HEK293 (cell line): ENCODE data around the gene C1QL4.
A peak's percentile ranks its signal among the peaks of the same experiment; 100 is the strongest.

ENCODE experiments used
- CTCF ChIA-PET: fragments of 350-600 bp; formaldehyde crosslinking; extraction: SDS; loops from one replicate; lab custom pipeline; 2021; ENCODE audit warnings: antibody characterized with exemption; lab: Yijun Ruan, JAX
- POLR2A ChIA-PET: fragments of 300-600 bp; formaldehyde crosslinking; extraction: SDS; loops from one replicate; lab custom pipeline; 2020; ENCODE audit warnings: antibody characterized with exemption, inconsistent platforms; lab: Yijun Ruan, JAX
- H3K27ac ChIP-seq: fragments of 200-500 bp; sonication (Bioruptor generic); 2 replicates; pipeline ENCODE4 v1.5.1; 2014; ENCODE audit warnings: low read depth, low read length, control low read depth, inconsistent platforms; ENCODE audit errors: extremely low read depth
- H3K36me3 ChIP-seq, 2 experiments: fragments of 200-500 bp in 1 of 2; sonication (Bioruptor generic) in 1 of 2; 1 replicate in 1 of 2; 2 replicates in 1 of 2; pipeline ENCODE4 v1.5.1; 2014 to 2017; ENCODE audit warnings: inconsistent platforms in 2 of 2, low read length in 2 of 2; ENCODE audit not compliant: control insufficient read depth in 2 of 2, insufficient read depth in 1 of 2
- H3K4me1 ChIP-seq: fragments of 200-500 bp; sonication (Bioruptor generic); 2 replicates; pipeline ENCODE4 v1.5.1; 2014; ENCODE audit warnings: mild to moderate bottlenecking, low read length, inconsistent platforms; ENCODE audit not compliant: control insufficient read depth, insufficient read depth
- H3K4me3 ChIP-seq: 2 replicates; pipeline ENCODE4 v1.5.1; 2011; ENCODE audit warnings: low read depth, mild to moderate bottlenecking, control low read depth, low read length, moderate library complexity
- H3K9me3 ChIP-seq: fragments of 200-500 bp; sonication (Bioruptor generic); 2 replicates; pipeline ENCODE4 v1.5.1; 2014; ENCODE audit warnings: low read depth, low read length, inconsistent platforms; ENCODE audit not compliant: control insufficient read depth, insufficient read depth
- GLIS1 ChIP-seq: fragments of 450-650 bp; formaldehyde crosslinking; IDR thresholded peaks from 2 replicates; pipeline ENCODE4 v1.5.1; 2016; ENCODE audit warnings: missing biosample characterization, missing genetic modification characterization
- GLIS2 ChIP-seq: fragments of 450-650 bp; formaldehyde crosslinking; IDR thresholded peaks from 2 replicates; pipeline ENCODE4 v1.5.1; 2016; ENCODE audit warnings: missing biosample characterization, missing genetic modification characterization
- TCF7L2 ChIP-seq: IDR thresholded peaks from 2 replicates; pipeline ENCODE4 v1.6.1; 2011; ENCODE audit warnings: low read depth, mild to moderate bottlenecking, inconsistent platforms, low read length, moderate library complexity, borderline replicate concordance
- ZBTB17 ChIP-seq: fragments of 450-650 bp; formaldehyde crosslinking; IDR thresholded peaks from 2 replicates; pipeline ENCODE4 v1.5.1; 2016; ENCODE audit warnings: missing biosample characterization, missing genetic modification characterization
- ZFP37 ChIP-seq: fragments of 450-650 bp; formaldehyde crosslinking; IDR thresholded peaks from 2 replicates; pipeline ENCODE4 v1.5.1; 2016; ENCODE audit warnings: missing biosample characterization, missing genetic modification characterization
- ZNF10 ChIP-seq: fragments of 450-650 bp; formaldehyde crosslinking; IDR thresholded peaks from 2 replicates; pipeline ENCODE4 v1.5.1; 2017; ENCODE audit warnings: missing biosample characterization, missing genetic modification characterization
- ZNF133 ChIP-seq: fragments of 450-650 bp; formaldehyde crosslinking; IDR thresholded peaks from 2 replicates; pipeline ENCODE4 v1.5.1; 2016; ENCODE audit warnings: missing biosample characterization, missing genetic modification characterization
- ZNF221 ChIP-seq: fragments of 450-650 bp; formaldehyde crosslinking; IDR thresholded peaks from 2 replicates; pipeline ENCODE4 v1.5.1; 2017; ENCODE audit warnings: missing biosample characterization, missing genetic modification characterization, borderline replicate concordance
- ZNF24 ChIP-seq: fragments of 450-650 bp; formaldehyde crosslinking; IDR thresholded peaks from 2 replicates; pipeline ENCODE4 v1.5.1; 2016; ENCODE audit warnings: missing biosample characterization, missing genetic modification characterization
- ZNF292 ChIP-seq: fragments of 450-650 bp; formaldehyde crosslinking; IDR thresholded peaks from 2 replicates; pipeline ENCODE4 v1.5.1; 2016; ENCODE audit warnings: low read depth, missing biosample characterization, missing genetic modification characterization, borderline replicate concordance
- ZNF335 ChIP-seq: fragments of 450-650 bp; formaldehyde crosslinking; conservative IDR thresholded peaks from 2 replicates; pipeline ENCODE4 v1.5.1; 2016; ENCODE audit warnings: missing biosample characterization, missing genetic modification characterization
- ZNF366 ChIP-seq: fragments of 450-650 bp; formaldehyde crosslinking; conservative IDR thresholded peaks from 2 replicates; pipeline ENCODE4 v1.5.1; 2016; ENCODE audit warnings: missing biosample characterization, missing genetic modification characterization
- ZNF394 ChIP-seq: fragments of 450-650 bp; formaldehyde crosslinking; IDR thresholded peaks from 2 replicates; pipeline ENCODE4 v1.5.1; 2016; ENCODE audit warnings: missing biosample characterization, missing genetic modification characterization, mild to moderate bottlenecking, moderate library complexity, borderline replicate concordance
- ZNF510 ChIP-seq: fragments of 450-650 bp; formaldehyde crosslinking; IDR thresholded peaks from 2 replicates; pipeline ENCODE4 v1.5.1; 2018; ENCODE audit warnings: mild to moderate bottlenecking, missing genetic modification characterization, missing biosample characterization; ENCODE audit not compliant: insufficient replicate concordance
- ZNF561 ChIP-seq: fragments of 450-650 bp; IDR thresholded peaks from 2 replicates; pipeline ENCODE4 v1.5.1; 2018; ENCODE audit warnings: missing biosample characterization, missing genetic modification characterization, borderline replicate concordance
- ZNF596 ChIP-seq: fragments of 450-650 bp; IDR thresholded peaks from 2 replicates; pipeline ENCODE4 v1.5.0; 2018; ENCODE audit warnings: missing biosample characterization, mild to moderate bottlenecking, missing genetic modification characterization, moderate library complexity
- ZNF629 ChIP-seq: fragments of 450-650 bp; formaldehyde crosslinking; IDR thresholded peaks from 2 replicates; pipeline ENCODE4 v1.5.1; 2017; ENCODE audit warnings: missing biosample characterization, missing genetic modification characterization
- ZNF777 ChIP-seq: fragments of 450-650 bp; formaldehyde crosslinking; IDR thresholded peaks from 2 replicates; pipeline ENCODE4 v1.5.1; 2017; ENCODE audit warnings: missing biosample characterization, missing genetic modification characterization, borderline replicate concordance
- ZNF843 ChIP-seq: fragments of 450-650 bp; formaldehyde crosslinking; IDR thresholded peaks from 2 replicates; pipeline ENCODE4 v1.5.1; 2016; ENCODE audit warnings: missing biosample characterization, missing genetic modification characterization
- TF ChIP-seq, protein P1 (sequence below): fragments of 450-650 bp; formaldehyde crosslinking; IDR thresholded peaks from 2 replicates; pipeline ENCODE4 v1.5.1; 2016; ENCODE audit warnings: missing biosample characterization, missing genetic modification characterization
- TF ChIP-seq, protein P2 (sequence below): fragments of 450-650 bp; formaldehyde crosslinking; IDR thresholded peaks from 2 replicates; pipeline ENCODE4 v1.5.1; 2017; ENCODE audit warnings: missing biosample characterization, missing genetic modification characterization
- TF ChIP-seq, protein P3 (sequence below): fragments of 450-650 bp; formaldehyde crosslinking; IDR thresholded peaks from 2 replicates; pipeline ENCODE4 v1.5.1; 2016; ENCODE audit warnings: missing biosample characterization, missing genetic modification characterization, borderline replicate concordance
- TF ChIP-seq, protein P4 (sequence below): fragments of 450-650 bp; formaldehyde crosslinking; IDR thresholded peaks from 2 replicates; pipeline ENCODE4 v1.5.1; 2016; ENCODE audit warnings: missing biosample characterization, missing genetic modification characterization, borderline replicate concordance

C1QL4 gene

DNA sequence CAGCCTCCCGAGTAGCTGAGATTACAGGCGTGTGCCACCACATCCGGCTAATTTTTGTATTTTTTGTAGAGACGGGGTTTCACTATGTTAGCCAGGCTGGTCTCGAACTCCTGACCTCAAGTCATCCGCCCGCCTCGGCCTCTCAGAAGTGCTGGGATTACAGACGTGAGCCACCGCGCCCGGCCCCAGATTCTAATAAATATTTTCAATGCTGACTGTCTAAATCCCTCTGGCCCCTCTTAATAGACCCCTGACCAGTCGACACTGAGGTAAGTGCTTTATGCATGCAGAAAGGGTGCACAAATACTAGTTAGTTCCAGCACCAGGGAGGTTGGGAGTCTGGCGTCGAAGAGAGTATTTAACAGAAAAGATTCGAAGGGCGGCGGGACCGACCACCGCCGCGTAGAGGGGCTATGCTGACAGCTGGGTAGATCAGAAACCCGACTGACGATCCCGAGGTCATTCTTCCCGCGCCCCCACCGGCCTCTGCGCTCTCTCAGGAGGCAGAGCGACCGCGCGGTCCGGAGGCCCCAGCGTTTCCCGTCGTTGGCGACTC is 29.2 kb upstream of the C1QL4 start:
- no peak for TF ChIP-seq ZNF510 (tag by site-specific recombination)
- peak; percentile 55; the same call in 1 of the 2 replicates for TF ChIP-seq GLIS2 (tag by site-specific recombination)
- TF ChIP-seq ZBTB17 (tag by site-specific recombination) = 0 out of 2 replicates have a peak, but pooled peaks have one; percentile 64
- TF ChIP-seq ZNF596 (tag by site-specific recombination) = 0 out of 2 replicates have a peak, but pooled peaks have one; percentile 31
- TF ChIP-seq ZNF221 (tag by site-specific recombination) = no peak
- 0 out of 2 replicates have a peak, but pooled peaks have one; percentile 22 for TF ChIP-seq ZNF561 (tag by site-specific recombination)
- peak; percentile 46; the same call in 1 of the 2 replicates for TF ChIP-seq ZNF777 (tag by site-specific recombination)
- peak overlapping the region; percentile 99 for H3K27ac ChIP-seq
- CTCF ChIA-PET = interaction anchor here (0.6 to 11.9 kb wide), 13 partner anchors 8 to 673 kb away, joined by 3 to 517 read pairs (median 4); partner anchors contain the start of gene DNAJC22
- peak overlapping the region; percentile 97 for H3K4me3 ChIP-seq
- H3K36me3 ChIP-seq = no peaks in the 10 kb centered on the region
- POLR2A ChIA-PET = interaction anchor here (0.5 to 2.7 kb wide), 35 partner anchors 8 to 263 kb away, joined by 3 to 24 read pairs (median 6); partner anchors contain the start of genes DNAJC22, PRPF40B, PRPH and TROAP
- peaks cover 9% of the 10 kb centered on the region for H3K4me1 ChIP-seq
- no peaks in the 10 kb centered on the region for H3K9me3 ChIP-seq

DNA sequence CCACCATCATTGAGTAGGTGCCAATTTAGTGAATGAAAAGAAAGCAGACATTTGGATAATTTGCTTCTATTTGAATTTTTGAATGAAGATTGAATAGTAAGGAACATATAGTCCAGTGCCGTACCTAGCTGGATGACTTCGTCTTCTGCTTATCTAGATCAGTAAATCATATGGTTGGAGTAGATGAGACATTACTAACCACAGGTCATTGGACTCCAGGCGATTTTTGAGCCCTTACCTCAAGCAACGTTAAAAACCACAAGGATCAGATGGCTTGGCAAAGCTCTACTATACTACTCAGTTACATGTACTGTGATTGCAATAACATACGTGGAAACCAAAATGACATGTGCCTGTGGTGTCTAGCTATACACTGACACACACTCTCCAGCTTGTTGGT is 28.6 kb upstream of the C1QL4 start:
- CTCF ChIA-PET = interaction anchor here (0.6 to 11.9 kb wide), 8 partner anchors 8 to 218 kb away, joined by 3 to 517 read pairs (median 8); partner anchors contain the start of gene DNAJC22
- Histone ChIP-seq H3K27ac (no peak overlapping the region), H3K9me3 (no peaks in the 10 kb centered on the region), H3K4me1 (peaks cover 9% of the 10 kb centered on the region), H3K4me3 (no peak overlapping the region), H3K36me3 (no peaks in the 10 kb centered on the region)
- POLR2A ChIA-PET = interaction anchor here (0.8 to 2.7 kb wide), 10 partner anchors 9 to 215 kb away, joined by 3 to 24 read pairs (median 7); partner anchors contain the start of genes DNAJC22, PRPH and TROAP
- TF ChIP-seq ZNF366 (peak; percentile 59; the same call in 1 of the 2 replicates), TCF7L2 (no peak), ZNF24 (0 out of 2 replicates have a peak, but pooled peaks have one; percentile 10), ZNF292 (tag by site-specific recombination) (no peak), ZFP37 (peak; percentile 58; the same call in 1 of the 2 replicates), ZNF629 (tag by site-specific recombination) (peak; percentile 62; the same call in 1 of the 2 replicates), ZNF394 (tag by site-specific recombination) (0 out of 2 replicates have a peak, but pooled peaks have one; percentile 21), GLIS1 (tag by site-specific recombination) (peak; percentile 71), ZNF10 (tag by site-specific recombination) (0 out of 2 replicates have a peak, but pooled peaks have one; percentile 43), ZNF561 (tag by site-specific recombination) (no peak), ZNF133 (tag by site-specific recombination) (no peak), ZNF335 (tag by site-specific recombination) (no peak), ZNF843 (tag by site-specific recombination) (peak; percentile 34; the same call in 1 of the 2 replicates)
- TF ChIP-seq, protein P1, sequence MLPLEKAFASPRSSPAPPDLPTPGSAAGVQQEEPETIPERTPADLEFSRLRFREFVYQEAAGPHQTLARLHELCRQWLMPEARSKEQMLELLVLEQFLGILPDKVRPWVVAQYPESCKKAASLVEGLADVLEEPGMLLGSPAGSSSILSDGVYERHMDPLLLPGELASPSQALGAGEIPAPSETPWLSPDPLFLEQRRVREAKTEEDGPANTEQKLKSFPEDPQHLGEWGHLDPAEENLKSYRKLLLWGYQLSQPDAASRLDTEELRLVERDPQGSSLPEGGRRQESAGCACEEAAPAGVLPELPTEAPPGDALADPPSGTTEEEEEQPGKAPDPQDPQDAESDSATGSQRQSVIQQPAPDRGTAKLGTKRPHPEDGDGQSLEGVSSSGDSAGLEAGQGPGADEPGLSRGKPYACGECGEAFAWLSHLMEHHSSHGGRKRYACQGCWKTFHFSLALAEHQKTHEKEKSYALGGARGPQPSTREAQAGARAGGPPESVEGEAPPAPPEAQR (tag by site-specific recombination) = no peak
- TF ChIP-seq, protein P2, sequence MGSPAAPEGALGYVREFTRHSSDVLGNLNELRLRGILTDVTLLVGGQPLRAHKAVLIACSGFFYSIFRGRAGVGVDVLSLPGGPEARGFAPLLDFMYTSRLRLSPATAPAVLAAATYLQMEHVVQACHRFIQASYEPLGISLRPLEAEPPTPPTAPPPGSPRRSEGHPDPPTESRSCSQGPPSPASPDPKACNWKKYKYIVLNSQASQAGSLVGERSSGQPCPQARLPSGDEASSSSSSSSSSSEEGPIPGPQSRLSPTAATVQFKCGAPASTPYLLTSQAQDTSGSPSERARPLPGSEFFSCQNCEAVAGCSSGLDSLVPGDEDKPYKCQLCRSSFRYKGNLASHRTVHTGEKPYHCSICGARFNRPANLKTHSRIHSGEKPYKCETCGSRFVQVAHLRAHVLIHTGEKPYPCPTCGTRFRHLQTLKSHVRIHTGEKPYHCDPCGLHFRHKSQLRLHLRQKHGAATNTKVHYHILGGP = no peak
- TF ChIP-seq, protein P3, sequence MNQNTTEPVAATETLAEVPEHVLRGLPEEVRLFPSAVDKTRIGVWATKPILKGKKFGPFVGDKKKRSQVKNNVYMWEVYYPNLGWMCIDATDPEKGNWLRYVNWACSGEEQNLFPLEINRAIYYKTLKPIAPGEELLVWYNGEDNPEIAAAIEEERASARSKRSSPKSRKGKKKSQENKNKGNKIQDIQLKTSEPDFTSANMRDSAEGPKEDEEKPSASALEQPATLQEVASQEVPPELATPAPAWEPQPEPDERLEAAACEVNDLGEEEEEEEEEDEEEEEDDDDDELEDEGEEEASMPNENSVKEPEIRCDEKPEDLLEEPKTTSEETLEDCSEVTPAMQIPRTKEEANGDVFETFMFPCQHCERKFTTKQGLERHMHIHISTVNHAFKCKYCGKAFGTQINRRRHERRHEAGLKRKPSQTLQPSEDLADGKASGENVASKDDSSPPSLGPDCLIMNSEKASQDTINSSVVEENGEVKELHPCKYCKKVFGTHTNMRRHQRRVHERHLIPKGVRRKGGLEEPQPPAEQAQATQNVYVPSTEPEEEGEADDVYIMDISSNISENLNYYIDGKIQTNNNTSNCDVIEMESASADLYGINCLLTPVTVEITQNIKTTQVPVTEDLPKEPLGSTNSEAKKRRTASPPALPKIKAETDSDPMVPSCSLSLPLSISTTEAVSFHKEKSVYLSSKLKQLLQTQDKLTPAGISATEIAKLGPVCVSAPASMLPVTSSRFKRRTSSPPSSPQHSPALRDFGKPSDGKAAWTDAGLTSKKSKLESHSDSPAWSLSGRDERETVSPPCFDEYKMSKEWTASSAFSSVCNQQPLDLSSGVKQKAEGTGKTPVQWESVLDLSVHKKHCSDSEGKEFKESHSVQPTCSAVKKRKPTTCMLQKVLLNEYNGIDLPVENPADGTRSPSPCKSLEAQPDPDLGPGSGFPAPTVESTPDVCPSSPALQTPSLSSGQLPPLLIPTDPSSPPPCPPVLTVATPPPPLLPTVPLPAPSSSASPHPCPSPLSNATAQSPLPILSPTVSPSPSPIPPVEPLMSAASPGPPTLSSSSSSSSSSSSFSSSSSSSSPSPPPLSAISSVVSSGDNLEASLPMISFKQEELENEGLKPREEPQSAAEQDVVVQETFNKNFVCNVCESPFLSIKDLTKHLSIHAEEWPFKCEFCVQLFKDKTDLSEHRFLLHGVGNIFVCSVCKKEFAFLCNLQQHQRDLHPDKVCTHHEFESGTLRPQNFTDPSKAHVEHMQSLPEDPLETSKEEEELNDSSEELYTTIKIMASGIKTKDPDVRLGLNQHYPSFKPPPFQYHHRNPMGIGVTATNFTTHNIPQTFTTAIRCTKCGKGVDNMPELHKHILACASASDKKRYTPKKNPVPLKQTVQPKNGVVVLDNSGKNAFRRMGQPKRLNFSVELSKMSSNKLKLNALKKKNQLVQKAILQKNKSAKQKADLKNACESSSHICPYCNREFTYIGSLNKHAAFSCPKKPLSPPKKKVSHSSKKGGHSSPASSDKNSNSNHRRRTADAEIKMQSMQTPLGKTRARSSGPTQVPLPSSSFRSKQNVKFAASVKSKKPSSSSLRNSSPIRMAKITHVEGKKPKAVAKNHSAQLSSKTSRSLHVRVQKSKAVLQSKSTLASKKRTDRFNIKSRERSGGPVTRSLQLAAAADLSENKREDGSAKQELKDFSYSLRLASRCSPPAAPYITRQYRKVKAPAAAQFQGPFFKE (tag by site-specific recombination) = no peak
- TF ChIP-seq, protein P4, sequence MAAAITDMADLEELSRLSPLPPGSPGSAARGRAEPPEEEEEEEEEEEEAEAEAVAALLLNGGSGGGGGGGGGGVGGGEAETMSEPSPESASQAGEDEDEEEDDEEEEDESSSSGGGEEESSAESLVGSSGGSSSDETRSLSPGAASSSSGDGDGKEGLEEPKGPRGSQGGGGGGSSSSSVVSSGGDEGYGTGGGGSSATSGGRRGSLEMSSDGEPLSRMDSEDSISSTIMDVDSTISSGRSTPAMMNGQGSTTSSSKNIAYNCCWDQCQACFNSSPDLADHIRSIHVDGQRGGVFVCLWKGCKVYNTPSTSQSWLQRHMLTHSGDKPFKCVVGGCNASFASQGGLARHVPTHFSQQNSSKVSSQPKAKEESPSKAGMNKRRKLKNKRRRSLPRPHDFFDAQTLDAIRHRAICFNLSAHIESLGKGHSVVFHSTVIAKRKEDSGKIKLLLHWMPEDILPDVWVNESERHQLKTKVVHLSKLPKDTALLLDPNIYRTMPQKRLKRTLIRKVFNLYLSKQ (tag by site-specific recombination) = no peak
